Activated CD4-positive, alpha-beta T cell treated with anti-CD3 and anti-CD28 coated beads for 4 hours (primary cell): ENCODE measurements around the gene PCED1A.
"Not testable (repeated sequence)": the region's sequence is repeated elsewhere in the genome, so short reads cannot be mapped to it uniquely, and the experiment has no call there.

Source experiments
- DNase-seq, 2 donors: peaks; one replicate each; pipeline ENCODE4 v3.0.0-alpha.2; 2020

Gene PCED1A

GRCh38 chr20:2865630-2866029, 25.2 kb upstream of the PCED1A start:
- DNase-seq, result peak in 1 of 2 donors; percentile 29

- DNase-seq, result no peak
Measured at GRCh38 chr20:2865101-2865500, 24.6 kb upstream of the PCED1A start.

- no peak for DNase-seq
Measured at GRCh38 chr20:2864626-2865025, 24.2 kb upstream of the PCED1A start.

- no peak for DNase-seq
Measured at GRCh38 chr20:2859330-2860121, 19.1 kb upstream of the PCED1A start.

- DNase-seq, result no peak
Measured at GRCh38 chr20:2858591-2858990, 18.1 kb upstream of the PCED1A start.

GRCh38 chr20:2851086-2851485, 10.6 kb upstream of the PCED1A start:
- DNase-seq, result no peak

GRCh38 chr20:2849529-2849928, 9.1 kb upstream of the PCED1A start:
- DNase-seq, result no peak

- no peak for DNase-seq
Measured at GRCh38 chr20:2847802-2848201, 7.3 kb upstream of the PCED1A start.

- DNase-seq, result no peak
Measured at GRCh38 chr20:2846698-2847097, 6.2 kb upstream of the PCED1A start.

- no peak for DNase-seq
Measured at GRCh38 chr20:2845607-2846006, 5.2 kb upstream of the PCED1A start.

- peak; percentile 16 to 35 for DNase-seq
Measured at GRCh38 chr20:2840967-2841531, 594 bp upstream of the PCED1A start.

- DNase-seq, result no peak
Measured at GRCh38 chr20:2839732-2840137, 720 bp downstream of the PCED1A start.

- DNase-seq, result no peak
Measured at GRCh38 chr20:2838847-2839671, 1.4 kb downstream of the PCED1A start.

- DNase-seq, result no peak
Measured at GRCh38 chr20:2838170-2838797, 2.2 kb downstream of the PCED1A start.

- DNase-seq, result no peak
Measured at GRCh38 chr20:2837221-2837960, 3.1 kb downstream of the PCED1A start.

- DNase-seq, result no peak
Measured at GRCh38 chr20:2836035-2836434, 4.4 kb downstream of the PCED1A start.

- DNase-seq, result no peak
Measured at GRCh38 chr20:2835331-2835796, 5.1 kb downstream of the PCED1A start.

- DNase-seq, result no peak
Measured at GRCh38 chr20:2834401-2835110, 5.9 kb downstream of the PCED1A start.

GRCh38 chr20:2833761-2834160, 6.7 kb downstream of the PCED1A start:
- no peak for DNase-seq

GRCh38 chr20:2831206-2831605, 9.2 kb downstream of the PCED1A start:
- not testable (repeated sequence) for DNase-seq

GRCh38 chr20:2829376-2829775, 11.1 kb downstream of the PCED1A start:
- DNase-seq, result no peak

- DNase-seq, result no peak
Measured at GRCh38 chr20:2826655-2827054, 13.8 kb downstream of the PCED1A start.
